Endothelial cell of umbilical vein (primary cell): Measurements from ENCODE around the gene RUNX2. TPM values are rescaled to one million over a fixed set of nuclear protein-coding genes. Genes with fewer than 3 reads are reported as not detected.

ENCODE experiments used
- BruUV-seq: library from RNA; stranded (reverse); fragments of 400-500 nt; replicated peaks from 2 replicates; lab custom pipeline; 2021; lab: Mats Ljungman, UMichigan
- CTCF ChIA-PET: fragments of 300-600, 350-600 bp; sonication (Branson Sonifier 250); formaldehyde crosslinking; loops from one replicate; lab custom pipeline; 2021; ENCODE audit warnings: antibody characterized with exemption, inconsistent platforms; lab: Charles Lee
- POLR2A ChIA-PET: fragments of 300-600, 350-600 bp; sonication (Branson Sonifier 250); formaldehyde crosslinking; loops from one replicate; lab custom pipeline; 2021; ENCODE audit warnings: antibody characterized with exemption, inconsistent platforms; lab: Charles Lee
- DNase-seq: peaks from one replicate; pipeline ENCODE4 v3.0.0-alpha.2; 2011; ENCODE audit warnings: low read depth, low spot score
- FAIRE-seq: peaks from 2 replicates; lab custom pipeline; 2011; peaks lifted over from hg19 to GRCh38; lab: Jason Lieb, UNC
- H2AFZ ChIP-seq: 2 replicates; pipeline ENCODE4 v1.6.0; 2012; ENCODE audit warnings: low read depth, low read length, control low read depth, inconsistent platforms
- H3K27ac ChIP-seq: 2 replicates; pipeline ENCODE4 v1.5.1; 2011; ENCODE audit warnings: low read depth, mild to moderate bottlenecking, control low read depth, low read length, moderate library complexity; ENCODE audit not compliant: insufficient read depth
- H3K27me3 ChIP-seq, 2 experiments: 2 replicates each; pipeline versions ENCODE4 v1.6.0 to v1.6.1; 2011; ENCODE audit warnings: low read length in 2 of 2, mixed read lengths in 1 of 2; ENCODE audit not compliant: control insufficient read depth in 2 of 2, insufficient read depth in 2 of 2
- H3K36me3 ChIP-seq, 2 experiments: 2 replicates in 1 of 2; 3 replicates in 1 of 2; pipeline ENCODE4 v1.5.1; 2011; ENCODE audit warnings: low read length in 2 of 2, mild to moderate bottlenecking in 1 of 2, moderate library complexity in 1 of 2; ENCODE audit not compliant: control insufficient read depth in 2 of 2, insufficient read depth in 2 of 2; ENCODE audit errors: extremely low read depth in 1 of 2
- H3K4me1 ChIP-seq: 3 replicates; pipeline ENCODE4 v1.5.1; 2011; ENCODE audit warnings: mild to moderate bottlenecking, low read length; ENCODE audit not compliant: control insufficient read depth, insufficient read depth; ENCODE audit errors: extremely low read depth
- H3K4me2 ChIP-seq: 2 replicates; pipeline ENCODE4 v1.6.1; 2011; ENCODE audit warnings: low read length, control low read depth, mixed read lengths; ENCODE audit not compliant: insufficient read depth
- H3K4me3 ChIP-seq, 3 experiments: fragments of 200-600 bp in 1 of 3; sonication (generic), shearing (Covaris generic) in 1 of 3; replicated peaks in 1 of 3; 2 replicates each; pipeline ENCODE4 v1.5.1; 2011 to 2016; ENCODE audit warnings: control low read depth in 3 of 3, low read length in 3 of 3, mild to moderate bottlenecking in 2 of 3, inconsistent platforms in 1 of 3, low read depth in 1 of 3, moderate library complexity in 1 of 3; ENCODE audit not compliant: insufficient read depth in 1 of 3
- H3K79me2 ChIP-seq: 2 replicates; pipeline ENCODE4 v1.6.0; 2012; ENCODE audit warnings: low read length, inconsistent platforms; ENCODE audit not compliant: control insufficient read depth, insufficient read depth
- H3K9ac ChIP-seq: replicated peaks from 2 replicates; pipeline ENCODE3; 2011; ENCODE audit warnings: low read length, control low read depth; ENCODE audit not compliant: insufficient read depth; ENCODE audit errors: extremely low read depth
- H3K9me1 ChIP-seq: replicated peaks from 3 replicates; pipeline ENCODE4 v1.6.0; 2011; ENCODE audit warnings: mild to moderate bottlenecking, low read length; ENCODE audit not compliant: control insufficient read depth, insufficient read depth; ENCODE audit errors: extremely low read depth
- H3K9me3 ChIP-seq: replicated peaks from 2 replicates; pipeline ENCODE4 v1.5.1; 2012; ENCODE audit warnings: low read length, inconsistent platforms; ENCODE audit not compliant: control insufficient read depth, insufficient read depth
- H4K20me1 ChIP-seq: replicated peaks from 2 replicates; pipeline ENCODE3; 2011; ENCODE audit warnings: mild to moderate bottlenecking, low read length; ENCODE audit not compliant: control insufficient read depth, insufficient read depth; ENCODE audit errors: extremely low read depth
- EZH2 ChIP-seq: IDR thresholded peaks from 2 replicates; pipeline ENCODE4 v1.6.1; 2012; ENCODE audit warnings: borderline replicate concordance, low read depth, mild to moderate bottlenecking, moderate library complexity, low read length, inconsistent platforms; ENCODE audit not compliant: severe bottlenecking
- JUN ChIP-seq: IDR thresholded peaks from 2 replicates; pipeline ENCODE4 v1.6.1; 2011; ENCODE audit warnings: borderline replicate concordance, low read depth; ENCODE audit not compliant: insufficient read length, insufficient read depth
- MYC ChIP-seq: IDR thresholded peaks from one replicate; pipeline ENCODE4 v1.6.1; 2011; ENCODE audit warnings: mild to moderate bottlenecking, low read depth, low read length
- dilution Hi-C: fragments of 300-500 bp; cut with MboI; formaldehyde crosslinking; loops from one replicate; pipeline ENCODE4 v1.15.0; 2019; ENCODE audit warnings: low sequenced_read_pairs; ENCODE audit not compliant: extremely low pct_ligation_motif_present
- intact Hi-C: fragments of 100-400 bp; cut with micrococcal nuclease; formaldehyde crosslinking; loops from one replicate; pipeline ENCODE4 v1.10.0; 2022
- polyA plus RNA-seq, 4 experiments: library from polyadenylated mRNA; depleted of rRNA in 3 of 4; stranded (reverse) in 3 of 4; unstranded in 1 of 4; fragments of >200 nt; gene quantifications; 2 replicates each; pipeline versions ENCODE4 v1.2.1 to v1.2.3, GENCODE V29; 2011 to 2012; ENCODE audit warnings: missing spikeins in 1 of 4
- total RNA-seq: library from RNA; stranded (reverse); gene quantifications from 2 replicates; pipeline ENCODE4 v1.2.3, GENCODE V29; 2021
- TF ChIP-seq, protein P1 (sequence below), 2 donors: IDR thresholded peaks; 1 replicate in 1 of 2; 2 replicates in 1 of 2; pipeline ENCODE4 v1.5.1; 2011; ENCODE audit warnings: low read length in 2 of 2, mild to moderate bottlenecking in 2 of 2, moderate library complexity in 2 of 2, control low read depth in 1 of 2, inconsistent platforms in 1 of 2, low read depth in 1 of 2; ENCODE audit not compliant: insufficient read depth in 1 of 2; ENCODE audit errors: extremely low read depth in 1 of 2

Gene RUNX2
- total and polyA plus RNA-seq, 2 donors (not counting 3 experiments of a cell fraction or from before 2014, with no cell fraction given) = 0.06 TPM; not detected in 1

DNA sequence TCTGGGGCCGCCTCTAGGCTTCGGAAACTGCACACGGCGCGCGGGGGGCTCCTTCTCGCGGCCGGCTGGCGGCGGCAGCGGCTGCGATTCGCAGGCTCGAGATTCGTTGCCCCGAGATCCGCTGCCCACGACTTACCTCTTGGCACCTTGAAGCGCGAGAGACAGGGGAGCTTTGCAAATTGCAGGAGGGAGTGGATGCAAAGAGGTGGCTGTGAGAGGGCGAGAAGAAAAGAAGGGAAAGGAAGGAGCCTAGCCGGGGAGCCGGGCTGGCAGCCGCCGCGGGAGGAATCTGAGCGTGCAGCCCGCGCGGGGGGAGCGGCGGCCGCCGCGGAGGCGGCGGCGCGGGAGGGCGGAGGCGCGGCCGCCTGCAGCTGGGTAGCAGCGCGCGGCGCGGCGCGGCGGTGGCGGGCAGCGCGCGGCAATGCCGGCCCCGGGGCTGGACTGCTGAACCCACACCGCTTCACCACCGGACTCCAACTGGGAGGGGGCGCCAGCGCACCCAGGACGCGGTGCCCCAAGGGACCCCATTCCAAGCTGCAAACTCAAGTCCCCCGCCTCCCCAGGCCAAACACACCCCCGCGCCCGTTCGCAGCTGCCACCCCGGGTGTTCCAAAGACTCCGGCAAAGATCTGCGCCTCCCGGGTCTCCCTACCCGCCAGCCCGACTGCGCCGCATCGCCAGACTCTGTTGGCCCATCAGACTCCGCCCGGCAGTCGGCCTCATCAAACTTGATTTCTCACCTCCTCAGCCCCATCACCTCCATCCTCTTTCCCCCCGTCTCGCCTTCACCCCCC is 93.8 kb downstream of the RUNX2 start:
- Histone ChIP-seq H4K20me1 (no peaks in the 10 kb centered on the region), H3K27me3 (peaks cover 63 to 96% of the 10 kb centered on the region in 2 experiments), H2AFZ (peak overlapping the region; percentile 75), H3K4me3 (peak overlapping the region; percentile 24 to 44 (median 34)), H3K9me1 (no peaks in the 10 kb centered on the region), H3K79me2 (no peaks in the 10 kb centered on the region), H3K4me1 (peaks cover 17% of the 10 kb centered on the region), H3K4me2 (peak overlapping the region; percentile 70), H3K9me3 (no peaks in the 10 kb centered on the region), H3K36me3 (no peaks in the 10 kb centered on the region), H3K27ac (no peak overlapping the region), H3K9ac (no peak overlapping the region)
- intact Hi-C loops = loop anchor here (1.0 to 5.0 kb wide), 6 partner anchors 24 to 292 kb away; no protein-coding TSS in a partner anchor
- TF ChIP-seq MYC (no peak), EZH2 (peak; percentile 71), JUN (no peak)
- TF ChIP-seq, protein P1, sequence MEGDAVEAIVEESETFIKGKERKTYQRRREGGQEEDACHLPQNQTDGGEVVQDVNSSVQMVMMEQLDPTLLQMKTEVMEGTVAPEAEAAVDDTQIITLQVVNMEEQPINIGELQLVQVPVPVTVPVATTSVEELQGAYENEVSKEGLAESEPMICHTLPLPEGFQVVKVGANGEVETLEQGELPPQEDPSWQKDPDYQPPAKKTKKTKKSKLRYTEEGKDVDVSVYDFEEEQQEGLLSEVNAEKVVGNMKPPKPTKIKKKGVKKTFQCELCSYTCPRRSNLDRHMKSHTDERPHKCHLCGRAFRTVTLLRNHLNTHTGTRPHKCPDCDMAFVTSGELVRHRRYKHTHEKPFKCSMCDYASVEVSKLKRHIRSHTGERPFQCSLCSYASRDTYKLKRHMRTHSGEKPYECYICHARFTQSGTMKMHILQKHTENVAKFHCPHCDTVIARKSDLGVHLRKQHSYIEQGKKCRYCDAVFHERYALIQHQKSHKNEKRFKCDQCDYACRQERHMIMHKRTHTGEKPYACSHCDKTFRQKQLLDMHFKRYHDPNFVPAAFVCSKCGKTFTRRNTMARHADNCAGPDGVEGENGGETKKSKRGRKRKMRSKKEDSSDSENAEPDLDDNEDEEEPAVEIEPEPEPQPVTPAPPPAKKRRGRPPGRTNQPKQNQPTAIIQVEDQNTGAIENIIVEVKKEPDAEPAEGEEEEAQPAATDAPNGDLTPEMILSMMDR (IDR thresholded peaks at IDR 0.05; ENCODE audit: extremely low read depth in 1 of 2, insufficient read depth in 1 of 2, low read depth in 1 of 2, low read length in 2 of 2) = peak in 1 of 2 donors; percentile 28
- POLR2A ChIA-PET = interaction anchor here (1.2 kb wide), 1 partner anchor 44 kb away, joined by 4 read pairs; no protein-coding TSS in a partner anchor
- FAIRE-seq (no peak), DNase-seq (peak; percentile 48)
- BruUV-seq = no TSS peak
- dilution Hi-C loops = no loop called here
- CTCF ChIA-PET = interaction anchor here (0.6 to 4.8 kb wide), 6 partner anchors 44 to 946 kb away, joined by 3 to 50 read pairs (median 4); partner anchors contain the start of gene SUPT3H
